ENCODE data around the gene TEX19. TPM values are rescaled to one million over a fixed set of nuclear protein-coding genes. Genes with fewer than 3 reads are reported as not detected.
A peak's percentile ranks its signal among the peaks of the same experiment; 100 is the strongest.

TEX19 gene
- total and polyA plus RNA-seq, 9 of the 15 experiments (the other 6 are each of a cell fraction or from before 2014, with no cell fraction given) = 0.10 to 4.9 (median 1.9) TPM

GRCh38 chr17:82319619-82320062 lies 39.4 kb upstream of the TEX19 start (continued):
- TF ChIP-seq FOXA1 (IDR thresholded peaks at IDR 0.05; ENCODE audit: borderline replicate concordance) = no peak
- TF ChIP-seq MLLT1 (IDR thresholded peaks at IDR 0.05) = no peak
- TF ChIP-seq TSC22D4 (tag; IDR thresholded peaks at IDR 0.05) = no peak
- peak in 1 of 2 experiments; percentile 60; a peak in 1 of 4 replicates for TF ChIP-seq KDM1A (IDR thresholded peaks at IDR 0.05)
- peak; percentile 14; the same call in 1 of the 2 replicates for TF ChIP-seq ZC3H4 (CRISPR knock-in tag; IDR thresholded peaks at IDR 0.05; ENCODE audit: borderline replicate concordance)
- peak; percentile 48; the same call in 1 of the 2 replicates for TF ChIP-seq USF1 (CRISPR knock-in tag; IDR thresholded peaks at IDR 0.05)

- no peak overlapping the region for H3K4me2 ChIP-seq (ENCODE audit: insufficient read depth, low read length)
- no peaks in the 10 kb centered on the region for H3K36me3 ChIP-seq (ENCODE audit: control insufficient read depth, insufficient read depth, low read length)
- in situ Hi-C loops (cut with MboI) = no loop called here
- H3K27me3 ChIP-seq (ENCODE audit: control insufficient read depth in 2 of 2, insufficient read depth in 2 of 2, low read length in 2 of 2) = no peaks in the 10 kb centered on the region
- ChIA-PET CTCF (ENCODE audit: low intra/inter-chr PET ratio) (interaction anchor here (0.7 to 2.1 kb wide), 2 partner anchors 84 to 132 kb away, joined by 5 to 18 read pairs; no protein-coding TSS in a partner anchor), POLR2A (no interaction called here)
- H3K79me2 ChIP-seq (ENCODE audit: control insufficient read depth, insufficient read depth, low read length) = no peaks in the 10 kb centered on the region
- peak overlapping the region; percentile 56; the same call in 1 of the 2 replicates for H2AFZ ChIP-seq (ENCODE audit: low read depth, low read length)
- no peak overlapping the region for H3K4me3 ChIP-seq
- no TSS peak for BruUV-seq (replicated peaks)
- peak overlapping the region in 1 of 2 experiments; percentile 78; a peak in 2 of 4 replicates for H3K9ac ChIP-seq (ENCODE audit: insufficient read depth in 1 of 2, low read depth in 2 of 2, low read length in 2 of 2)
- WGBS (ENCODE audit: insufficient coverage, low coverage, missing lambda C conversion rate) = 49% methylated on average over 17 of the region's 26 CpGs
- ATAC-seq (no peak), DNase-seq (ENCODE audit: extremely low read depth in 1 of 4, low spot score in 3 of 4) (no peak), FAIRE-seq (peak; percentile 42)
- intact Hi-C loops (cut with micrococcal nuclease) = loop anchor here (2.0 kb wide), 1 partner anchor 81 kb away; no protein-coding TSS in a partner anchor
- peaks cover 10% of the 10 kb centered on the region for H3K9me3 ChIP-seq (replicated peaks; ENCODE audit: control insufficient read depth, insufficient read depth, low read depth, low read length)
- H3K4me1 ChIP-seq (replicated peaks in 1 of 2; ENCODE audit: control insufficient read depth in 2 of 2, insufficient read depth in 2 of 2, low read length in 2 of 2) = peaks cover 41 to 100% of the 10 kb centered on the region in 2 experiments
- H4K20me1 ChIP-seq (replicated peaks; ENCODE audit: control insufficient read depth, insufficient read depth, low read length) = no peaks in the 10 kb centered on the region
- no peaks in the 10 kb centered on the region for H3K9me1 ChIP-seq (ENCODE audit: control insufficient read depth, insufficient read depth, low read length)
- no peak overlapping the region for H3K27ac ChIP-seq (ENCODE audit: extremely low read depth, low read depth, low read length)
- TF ChIP-seq ELF4 (CRISPR knock-in tag; IDR thresholded peaks at IDR 0.05) (no peak), CREB3 (tag; conservative IDR thresholded peaks at IDR 0.05; ENCODE audit: low read depth) (no peak), HBP1 (CRISPR knock-in tag; IDR thresholded peaks at IDR 0.05) (no peak), GABPB2 (CRISPR knock-in tag; conservative IDR thresholded peaks at IDR 0.05) (no peak), PRDM10 (IDR thresholded peaks at IDR 0.05; ENCODE audit: partially characterized antibody) (peak; percentile 31)
Observed at GRCh38 chr17:82320140-82320840, 38.8 kb upstream of the TEX19 start.
